LHCN-M2 (cell line): ENCODE measurements around the gene WDR5. TPM values are rescaled to one million over a fixed set of nuclear protein-coding genes. Genes with fewer than 3 reads are reported as not detected.
"Not testable (repeated sequence)": the region's sequence is repeated elsewhere in the genome, so short reads cannot be mapped to it uniquely, and the experiment has no call there.

ENCODE experiments used
- DNase-seq: peaks from one replicate; pipeline ENCODE4 v3.0.0-alpha.2; 2012; ENCODE audit warnings: low read depth
- polyA plus RNA-seq: library from polyadenylated mRNA; unstranded; fragments of >200 nt; gene quantifications from one replicate; pipeline ENCODE4 v1.2.1, GENCODE V29; 2012; ENCODE audit warnings: missing spikeins
- total RNA-seq: library from RNA; depleted of rRNA; stranded (reverse); fragments of >200 nt; gene quantifications from 2 replicates; pipeline ENCODE4 v1.2.3, GENCODE V29; 2014; rRNA removed

WDR5 gene
- total RNA-seq = 32.6 and 38.6 TPM in 2 replicates
- polyA plus RNA-seq = 33.3 TPM

DNA sequence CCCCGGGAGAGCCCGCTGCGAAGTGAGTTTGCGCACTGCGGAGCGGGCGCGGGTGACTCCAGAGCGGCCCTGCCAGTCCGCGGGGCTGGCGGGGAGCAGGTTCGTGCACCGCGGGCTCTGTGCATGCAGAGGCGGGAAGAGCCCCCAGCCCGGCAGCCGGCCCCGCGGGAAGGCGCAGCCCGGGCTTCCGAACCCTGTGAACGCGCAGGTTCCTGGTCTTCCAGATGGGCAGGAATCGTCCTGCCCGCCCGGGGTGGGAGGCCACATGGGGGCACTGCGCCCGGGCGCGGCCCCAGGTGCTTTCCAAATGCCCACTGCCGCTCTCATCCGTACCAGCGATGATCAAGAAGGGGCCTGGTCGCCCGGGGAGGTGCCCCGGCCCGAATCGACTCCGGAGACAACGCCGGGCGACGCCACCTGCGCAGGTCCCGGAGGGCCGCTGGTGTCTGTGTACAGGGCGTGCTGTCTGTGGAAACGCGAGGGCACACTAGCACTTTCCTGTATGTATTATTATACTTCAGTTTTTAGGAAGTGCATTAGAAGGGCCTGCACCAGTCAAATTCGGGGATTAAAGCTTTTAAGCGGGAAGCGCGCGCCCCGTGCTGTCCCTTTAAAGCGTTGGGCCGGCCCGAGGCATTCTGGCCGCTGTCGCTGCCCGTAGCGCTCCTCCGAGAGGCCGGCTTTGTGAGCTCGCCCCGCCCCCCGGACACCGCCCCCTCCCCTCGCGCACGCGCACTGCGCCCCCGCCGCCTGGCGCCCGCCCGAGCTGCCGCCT, at the start of gene WDR5:
TSS of gene WDR5 (plus strand) at position 740 of the 775 bp plus-strand sequence. CDS start 3,796 bp downstream, outside the sequence.
- peak; percentile 86 for DNase-seq

GRCh38 chr9:134088063-134088725, 47.7 kb upstream of the WDR5 start:
- no peak for DNase-seq

DNA sequence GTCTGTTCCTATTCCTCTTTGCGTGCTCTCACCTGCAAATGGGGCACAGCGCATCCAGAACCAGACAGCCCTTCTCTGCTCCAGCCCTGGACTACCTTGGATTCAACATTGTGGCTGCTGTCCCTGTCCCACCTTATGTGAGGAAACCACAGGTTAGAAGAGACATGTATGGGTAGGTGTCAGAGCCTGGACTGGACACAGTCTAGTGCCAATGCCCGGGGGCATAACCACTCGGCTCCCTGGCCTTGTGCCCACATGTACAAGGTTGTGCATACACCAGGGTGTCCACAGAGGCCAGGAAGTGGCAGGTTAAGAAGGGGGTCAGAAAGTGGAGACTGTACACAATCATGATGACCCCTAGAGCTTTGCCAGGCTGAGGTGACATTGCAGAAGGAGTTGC, 45.9 kb upstream of the WDR5 start:
- DNase-seq = no peak

DNA sequence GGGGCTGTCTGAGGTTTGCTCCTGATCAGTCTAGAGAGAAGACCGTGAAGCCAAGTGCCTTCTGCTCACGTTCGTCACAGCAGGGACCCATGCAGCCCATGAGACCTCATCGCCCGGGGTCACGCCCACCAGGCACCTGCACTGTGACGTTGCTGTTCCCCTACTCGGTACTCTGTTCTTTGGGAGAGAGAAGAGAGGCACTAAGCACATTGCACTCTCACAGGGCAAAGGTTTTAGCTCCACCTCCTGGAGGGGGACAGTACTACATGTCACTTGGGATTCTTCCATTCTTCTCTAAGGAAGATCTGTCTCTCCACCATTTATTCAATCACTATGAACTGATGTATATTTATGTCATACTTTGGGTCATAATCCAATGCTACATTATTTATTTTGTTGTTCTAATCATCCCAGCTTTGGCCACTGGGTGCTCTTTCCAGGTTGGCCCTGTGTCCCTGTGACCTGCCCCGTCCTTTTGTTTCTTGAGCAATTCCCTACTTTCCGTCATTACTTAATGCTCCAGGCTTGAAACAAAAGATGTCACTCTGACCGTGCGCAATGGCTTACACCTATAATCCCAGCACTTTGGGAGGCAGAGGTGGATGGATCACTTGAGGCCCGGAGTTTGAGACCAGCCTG, 36.6 kb upstream of the WDR5 start:
- DNase-seq = peak; percentile 25

DNA sequence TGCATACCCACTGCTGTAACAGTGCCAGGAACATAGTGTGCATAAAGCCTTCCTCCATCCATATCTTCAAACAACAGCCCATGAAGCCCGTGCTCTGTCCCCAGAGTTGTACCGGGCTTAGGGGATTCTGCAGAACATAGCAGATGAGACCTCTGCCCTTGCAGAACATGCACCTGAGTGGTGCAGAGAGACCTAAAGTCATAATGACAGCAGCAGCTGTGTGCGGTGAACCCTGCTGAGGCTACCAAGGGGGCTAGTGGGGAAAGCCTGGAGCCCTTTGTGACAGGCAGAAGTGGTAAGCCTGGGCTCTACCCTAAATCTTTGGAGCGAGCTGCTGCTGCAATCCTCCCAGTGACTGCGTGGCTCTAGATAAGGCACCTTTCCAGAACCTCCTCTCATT, 35.8 kb upstream of the WDR5 start:
- no peak for DNase-seq

GRCh38 chr9:134101133-134101532, 34.7 kb upstream of the WDR5 start:
- DNase-seq = not testable (repeated sequence)

GRCh38 chr9:134101623-134102149, 34.2 kb upstream of the WDR5 start:
- no peak for DNase-seq

DNA sequence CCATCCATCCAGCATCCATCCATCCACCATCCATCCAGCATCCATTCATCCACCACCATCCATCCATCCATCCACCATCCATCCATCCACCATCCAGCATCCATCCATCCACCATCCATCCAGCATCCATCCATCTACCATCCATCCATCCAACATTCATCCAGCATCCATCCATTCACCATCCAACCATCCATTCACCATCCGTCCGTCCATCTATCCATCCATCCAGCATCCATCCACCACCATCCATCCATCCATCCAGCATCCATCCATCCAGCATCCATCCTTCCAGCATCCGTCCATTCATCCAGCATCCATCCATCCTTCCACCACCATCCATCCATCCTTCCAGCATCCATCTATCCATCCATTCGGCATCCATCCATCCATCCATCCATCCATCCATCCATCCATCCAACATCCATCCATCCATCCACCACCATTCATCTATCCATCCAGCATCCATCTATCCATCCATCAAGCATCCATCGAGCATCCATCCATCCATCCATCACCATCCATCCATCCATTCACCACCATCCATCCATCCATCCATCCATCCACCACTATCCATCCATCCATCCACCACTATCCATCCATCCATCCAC, 32.4 kb upstream of the WDR5 start:
- DNase-seq = no peak

DNA sequence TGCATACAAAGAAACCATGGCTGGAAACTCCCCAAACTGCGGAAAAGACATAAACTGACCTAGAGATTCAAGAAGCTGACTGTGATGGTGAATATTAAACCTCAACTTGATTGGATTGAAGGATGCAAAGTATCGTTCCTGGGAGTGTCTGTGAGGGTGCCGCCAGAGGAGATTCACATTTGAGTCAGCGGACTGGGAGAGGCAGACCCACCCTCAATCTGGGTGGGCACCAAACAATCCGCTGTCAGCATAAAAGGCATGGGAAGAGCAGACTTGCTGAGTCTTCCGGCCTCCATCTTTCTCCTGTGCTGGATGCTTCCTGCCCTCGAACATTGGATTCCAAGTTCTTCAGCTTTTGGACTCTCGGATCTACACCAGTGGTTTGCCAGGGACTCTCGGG, 24.8 kb upstream of the WDR5 start:
- DNase-seq = no peak

DNA sequence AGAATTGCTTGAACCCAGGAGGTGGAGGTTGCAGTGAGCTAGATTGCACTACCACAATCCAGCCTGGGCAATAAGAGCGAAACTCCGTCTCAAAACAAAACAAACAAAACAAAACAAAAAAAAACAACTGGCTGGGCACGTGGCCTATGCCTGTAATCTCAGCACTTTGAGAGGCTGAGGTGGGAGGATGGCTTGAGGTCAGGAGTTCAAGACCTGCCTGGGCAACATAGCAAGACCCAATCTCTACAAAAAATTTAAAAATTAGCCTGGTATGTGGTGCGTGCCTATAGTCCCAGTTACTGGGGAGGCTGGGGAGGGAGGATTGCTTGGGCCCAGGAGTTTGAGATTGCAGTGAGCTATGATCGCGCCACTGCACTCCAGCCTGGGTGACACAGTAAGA, 23.3 kb upstream of the WDR5 start:
- DNase-seq = no peak

- DNase-seq = not testable (repeated sequence)
Measured at GRCh38 chr9:134118972-134119371, 16.9 kb upstream of the WDR5 start.

- DNase-seq = no peak
Measured at GRCh38 chr9:134123764-134124128, 12.1 kb upstream of the WDR5 start.

GRCh38 chr9:134125413-134126095, 10.3 kb upstream of the WDR5 start:
- no peak for DNase-seq

- DNase-seq = no peak
Measured at GRCh38 chr9:134126373-134126772, 9.5 kb upstream of the WDR5 start.

- DNase-seq = no peak
Measured at GRCh38 chr9:134127065-134127580, 8.8 kb upstream of the WDR5 start.

GRCh38 chr9:134127616-134128015, 8.3 kb upstream of the WDR5 start:
- DNase-seq = no peak

DNA sequence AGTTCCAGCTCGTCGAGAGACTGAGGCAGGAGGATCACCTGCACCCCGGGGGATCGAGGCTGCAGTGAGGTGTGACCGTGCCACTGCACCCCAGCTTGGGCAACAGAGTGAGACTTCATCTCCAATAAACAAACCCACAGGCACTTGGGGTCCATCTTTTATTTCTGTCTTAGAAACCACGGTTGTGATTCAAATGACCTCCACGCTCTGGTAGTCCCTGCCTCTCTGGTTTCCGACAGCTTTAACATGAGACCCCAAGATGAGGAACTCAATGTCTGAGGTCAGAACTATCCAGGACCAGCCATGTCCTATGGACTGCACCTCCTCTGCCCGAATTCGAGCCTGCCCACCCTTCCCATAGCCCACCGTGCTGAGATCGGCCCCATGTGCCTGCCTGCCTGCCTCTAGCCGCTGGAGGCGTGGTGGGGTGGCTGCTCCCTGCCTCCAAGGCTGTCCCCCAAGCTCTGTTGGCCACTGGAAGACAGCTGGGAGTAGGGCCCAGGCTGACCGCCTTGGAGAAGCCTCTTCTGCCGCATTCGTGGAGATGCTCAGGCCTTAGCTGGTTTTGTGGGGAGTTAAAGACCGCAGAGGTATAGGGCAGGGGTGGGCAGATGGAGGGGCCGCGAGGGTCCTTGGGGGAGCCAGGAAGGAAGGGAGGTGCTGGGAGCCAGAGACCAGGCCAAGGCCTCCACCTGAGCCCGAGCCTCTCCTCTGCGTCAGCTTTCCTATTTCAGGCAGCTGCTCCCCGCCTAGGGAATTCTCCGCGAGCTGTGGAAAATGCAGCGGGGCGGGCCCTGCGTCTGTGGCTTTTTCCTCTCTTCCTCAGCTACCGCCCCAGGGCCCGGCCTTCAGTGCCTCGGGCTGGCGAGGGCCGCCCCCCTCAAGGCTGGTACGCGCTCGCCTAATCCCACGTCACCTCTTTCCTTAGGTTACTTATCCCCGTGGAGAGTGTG, 6.9 kb upstream of the WDR5 start:
- DNase-seq = no peak

DNA sequence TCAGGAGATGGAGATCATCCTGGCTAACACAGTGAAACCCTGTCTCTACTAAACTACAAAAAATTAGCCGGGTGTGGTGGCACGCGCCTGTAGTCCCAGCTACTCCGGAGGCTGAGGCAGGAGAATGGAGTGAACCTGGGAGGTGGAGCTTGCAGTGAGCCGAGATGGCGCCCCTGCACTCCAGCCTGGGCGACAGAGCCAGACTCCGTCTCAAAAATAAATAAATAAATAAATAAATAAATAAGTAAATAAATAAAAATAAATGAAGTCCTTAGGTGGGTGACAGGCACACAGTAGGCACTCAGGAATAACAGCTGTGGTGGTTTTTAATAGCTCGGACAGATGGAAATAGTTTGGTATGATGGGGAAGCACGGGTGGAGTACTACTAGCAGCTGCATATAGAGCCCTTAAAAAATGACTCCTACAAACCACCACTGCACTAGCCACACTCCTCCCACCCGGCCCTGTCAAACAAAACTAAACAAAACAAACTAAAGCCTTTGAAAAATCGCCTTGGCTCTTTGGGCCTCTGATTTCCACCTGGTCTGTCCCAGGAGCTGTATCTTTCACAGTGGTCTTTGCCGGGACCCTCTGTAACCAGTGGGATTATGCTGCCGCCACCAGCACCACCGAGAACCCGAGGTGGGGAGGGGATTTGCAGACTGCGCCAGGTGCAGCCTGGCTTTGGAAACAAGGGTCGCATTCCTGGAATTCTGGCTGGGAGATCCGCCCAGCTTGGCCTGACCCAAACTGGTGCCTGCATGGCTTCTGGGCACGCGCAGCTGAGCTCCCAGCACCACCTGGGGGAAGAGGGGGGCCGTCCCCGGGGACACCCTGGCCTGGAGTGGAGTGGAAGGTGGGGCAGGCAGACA, 5.1 kb upstream of the WDR5 start:
- peak; percentile 82 for DNase-seq
